GM12865 (cell line): ENCODE data around the gene ADPGK.
"Not testable (repeated sequence)": the region's sequence is repeated elsewhere in the genome, so short reads cannot be mapped to it uniquely, and the experiment has no call there.

Experiments used
- DNase-seq: peaks from one replicate; pipeline ENCODE4 v3.0.0; 2010; ENCODE audit warnings: low read depth
- H3K4me3 ChIP-seq: 2 replicates; pipeline ENCODE4 v1.5.1; 2011; ENCODE audit warnings: mild to moderate bottlenecking, low read depth, low read length, control low read depth
- TF ChIP-seq, protein P1 (sequence below): IDR thresholded peaks from 2 replicates; pipeline ENCODE4 v1.5.1; 2011; ENCODE audit warnings: low read length, control low read depth, low read depth, inconsistent platforms; ENCODE audit not compliant: insufficient read depth; ENCODE audit errors: missing control alignments

Gene ADPGK

DNA sequence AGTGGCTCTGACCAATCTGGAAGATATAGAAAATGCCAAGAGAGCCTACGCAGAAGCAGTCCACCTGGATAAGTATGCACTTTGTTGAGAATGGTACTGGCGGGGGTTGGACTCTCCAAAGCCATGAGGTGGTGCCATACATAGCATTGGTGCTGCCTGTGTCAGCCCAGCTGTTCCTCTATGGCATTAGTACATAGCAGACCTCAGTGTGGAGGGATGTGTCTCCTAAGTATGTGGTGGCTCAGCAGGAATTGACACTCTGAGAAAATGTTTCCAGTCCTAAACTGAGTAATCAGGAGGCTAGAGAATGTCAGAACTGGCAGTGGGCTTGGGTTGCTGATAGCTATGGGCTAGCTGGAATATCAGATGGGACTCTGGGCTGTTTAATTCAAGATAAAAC is 48.4 kb downstream of the ADPGK start:
- DNase-seq, result no peak
- H3K4me3 ChIP-seq, result no peak overlapping the region
- TF ChIP-seq, protein P1, sequence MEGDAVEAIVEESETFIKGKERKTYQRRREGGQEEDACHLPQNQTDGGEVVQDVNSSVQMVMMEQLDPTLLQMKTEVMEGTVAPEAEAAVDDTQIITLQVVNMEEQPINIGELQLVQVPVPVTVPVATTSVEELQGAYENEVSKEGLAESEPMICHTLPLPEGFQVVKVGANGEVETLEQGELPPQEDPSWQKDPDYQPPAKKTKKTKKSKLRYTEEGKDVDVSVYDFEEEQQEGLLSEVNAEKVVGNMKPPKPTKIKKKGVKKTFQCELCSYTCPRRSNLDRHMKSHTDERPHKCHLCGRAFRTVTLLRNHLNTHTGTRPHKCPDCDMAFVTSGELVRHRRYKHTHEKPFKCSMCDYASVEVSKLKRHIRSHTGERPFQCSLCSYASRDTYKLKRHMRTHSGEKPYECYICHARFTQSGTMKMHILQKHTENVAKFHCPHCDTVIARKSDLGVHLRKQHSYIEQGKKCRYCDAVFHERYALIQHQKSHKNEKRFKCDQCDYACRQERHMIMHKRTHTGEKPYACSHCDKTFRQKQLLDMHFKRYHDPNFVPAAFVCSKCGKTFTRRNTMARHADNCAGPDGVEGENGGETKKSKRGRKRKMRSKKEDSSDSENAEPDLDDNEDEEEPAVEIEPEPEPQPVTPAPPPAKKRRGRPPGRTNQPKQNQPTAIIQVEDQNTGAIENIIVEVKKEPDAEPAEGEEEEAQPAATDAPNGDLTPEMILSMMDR, result no peak

GRCh38 chr15:72733941-72734738 is 49.4 kb downstream of the ADPGK start:
- TF ChIP-seq, protein P1, result no peak
- no peak for DNase-seq
- H3K4me3 ChIP-seq, result no peak overlapping the region

GRCh38 chr15:72732516-72732915 is 51.0 kb downstream of the ADPGK start:
- no peak overlapping the region for H3K4me3 ChIP-seq
- TF ChIP-seq, protein P1, result no peak
- no peak for DNase-seq

DNA sequence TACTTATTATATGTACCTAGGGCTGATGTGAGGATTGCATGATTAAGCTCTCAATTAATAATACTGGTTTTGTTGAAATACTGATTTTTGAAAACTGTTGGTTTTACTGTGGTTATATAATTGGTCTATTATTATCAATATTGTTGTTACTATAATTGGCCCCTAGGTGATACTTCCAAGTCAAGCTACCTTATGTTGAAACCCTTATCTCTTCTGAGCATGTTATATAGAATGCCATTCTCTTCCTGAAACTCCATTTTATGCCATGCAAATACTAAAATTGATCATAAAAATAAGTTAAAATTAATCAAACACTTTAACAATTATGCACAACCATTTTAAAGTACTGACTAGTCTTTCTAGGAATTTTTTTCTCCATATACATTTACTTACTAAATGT is 51.5 kb downstream of the ADPGK start:
- TF ChIP-seq, protein P1, result no peak
- H3K4me3 ChIP-seq, result no peak overlapping the region
- DNase-seq, result no peak

GRCh38 chr15:72728821-72729220 is 54.7 kb downstream of the ADPGK start:
- H3K4me3 ChIP-seq, result no peak overlapping the region
- TF ChIP-seq, protein P1, result no peak
- no peak for DNase-seq

DNA sequence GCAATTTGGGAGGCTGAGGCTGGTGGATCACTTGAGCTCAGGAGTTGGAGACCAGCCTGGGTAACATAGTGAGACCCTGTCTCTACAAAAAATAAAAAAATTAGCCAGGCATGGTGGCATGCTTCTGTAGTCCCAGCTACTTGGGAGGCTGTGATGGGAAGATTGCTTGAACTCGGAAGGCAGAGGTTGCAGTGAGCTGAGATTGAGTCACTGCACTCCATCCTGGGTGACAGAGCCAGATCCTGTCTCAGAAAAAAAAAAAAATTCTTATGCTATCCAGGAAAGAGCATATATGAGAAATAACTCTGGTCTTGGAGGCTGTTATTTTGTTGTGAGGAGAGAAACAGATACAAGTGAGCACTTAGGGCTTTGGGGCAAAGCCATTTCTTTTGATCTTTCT is 55.3 kb downstream of the ADPGK start:
- not testable (repeated sequence) for DNase-seq, H3K4me3 ChIP-seq

DNA sequence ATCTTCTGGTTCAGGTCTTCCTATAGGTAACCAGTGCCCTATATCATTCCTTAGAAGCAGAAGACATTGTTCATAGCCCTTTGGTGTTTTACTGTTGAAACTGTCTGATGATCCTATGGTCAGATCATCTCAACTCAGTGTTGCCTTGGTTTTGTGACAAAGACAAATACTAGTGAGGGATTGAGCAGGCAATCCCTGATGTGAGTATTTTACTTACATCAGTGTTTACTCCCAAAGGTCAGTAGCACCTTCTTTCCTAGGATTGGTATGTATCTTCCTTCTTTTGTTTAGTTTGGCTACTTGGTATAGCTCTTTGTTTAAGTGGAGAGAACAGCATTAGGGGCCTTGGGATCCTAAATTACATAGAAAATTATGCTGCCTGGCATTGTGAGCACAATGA is 56.4 kb downstream of the ADPGK start:
- TF ChIP-seq, protein P1, result no peak
- no peak for DNase-seq
- no peak overlapping the region for H3K4me3 ChIP-seq

DNA sequence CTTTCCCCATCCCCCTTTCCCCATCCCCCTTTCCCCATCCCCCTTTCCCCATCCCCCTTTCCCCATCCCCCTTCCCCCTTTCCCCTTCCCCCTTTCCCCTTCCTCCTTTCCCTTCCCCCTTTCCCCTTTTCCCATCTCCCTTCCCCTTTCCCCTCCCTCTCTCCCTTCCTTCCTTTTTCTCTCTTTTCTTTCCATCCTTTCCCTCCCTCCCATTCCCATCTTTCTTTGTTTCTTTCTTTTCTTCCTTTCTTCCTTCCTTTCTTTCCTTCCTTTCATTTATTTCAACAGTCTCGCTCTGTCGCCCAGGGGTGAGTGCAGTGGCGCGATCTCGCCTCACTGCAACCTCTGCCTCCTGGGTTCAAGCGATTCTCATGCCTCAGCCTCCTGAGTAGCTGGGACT is 57.7 kb downstream of the ADPGK start:
- H3K4me3 ChIP-seq, DNase-seq: not testable (repeated sequence)
